DOHH2 (cell line): Measurements from ENCODE around the gene TMCO4.

Experiments
- H3F3A ChIP-seq: fragments of 200-600 bp; sonication (generic), shearing (Covaris generic); 2 replicates; pipeline ENCODE4 v1.6.0; 2016; ENCODE audit warnings: antibody characterized with exemption, mild to moderate bottlenecking; ENCODE audit not compliant: control insufficient read depth, insufficient read depth
- H3K27ac ChIP-seq: fragments of 200-600 bp; sonication (generic); 2 replicates; pipeline ENCODE4 v1.5.1; 2014; ENCODE audit warnings: low read depth, mild to moderate bottlenecking, low read length, moderate library complexity
- H3K27me3 ChIP-seq: fragments of 200-600 bp; sonication (generic); 2 replicates; pipeline ENCODE4 v1.6.1; 2014; ENCODE audit warnings: mild to moderate bottlenecking, low read length, mixed read lengths; ENCODE audit not compliant: control insufficient read depth
- H3K36me3 ChIP-seq: fragments of 200-600 bp; sonication (generic); 2 replicates; pipeline ENCODE4 v1.6.1; 2014; ENCODE audit warnings: mild to moderate bottlenecking, low read length, moderate library complexity, mixed read lengths; ENCODE audit not compliant: control insufficient read depth
- H3K4me1 ChIP-seq: fragments of 200-600 bp; sonication (generic); 2 replicates; pipeline ENCODE4 v1.6.1; 2014; ENCODE audit warnings: mild to moderate bottlenecking, low read length, mixed read lengths; ENCODE audit not compliant: control insufficient read depth
- H3K4me2 ChIP-seq: fragments of 200-600 bp; sonication (generic); 2 replicates; pipeline ENCODE4 v1.6.0; 2014; ENCODE audit warnings: mild to moderate bottlenecking, low read length, moderate library complexity
- H3K4me3 ChIP-seq: fragments of 200-600 bp; sonication (generic); 2 replicates; pipeline ENCODE4 v1.5.1; 2014; ENCODE audit warnings: mild to moderate bottlenecking, low read length, mixed read lengths
- H3K79me2 ChIP-seq: fragments of 200-600 bp; sonication (generic); 2 replicates; pipeline ENCODE4 v1.6.1; 2014; ENCODE audit warnings: mild to moderate bottlenecking, low read length, mixed read lengths; ENCODE audit not compliant: control insufficient read depth
- H3K9me2 ChIP-seq: fragments of 200-600 bp; sonication (generic); replicated peaks from 2 replicates; pipeline ENCODE4 v1.6.1; 2014; ENCODE audit warnings: mild to moderate bottlenecking, low read length, mixed read lengths; ENCODE audit not compliant: control insufficient read depth
- H3K9me3 ChIP-seq: fragments of 200-600 bp; sonication (generic); 2 replicates; pipeline ENCODE4 v1.6.1; 2014; ENCODE audit warnings: antibody characterized with exemption, low read length, mixed read lengths; ENCODE audit not compliant: control insufficient read depth, insufficient read depth
- H4K20me1 ChIP-seq: fragments of 200-600 bp; sonication (generic); 2 replicates; pipeline ENCODE4 v1.6.0; 2014; ENCODE audit warnings: low read depth, mild to moderate bottlenecking, antibody characterized with exemption, low read length, moderate library complexity; ENCODE audit not compliant: control insufficient read depth, insufficient read depth
- EZH2phosphoT487 ChIP-seq: fragments of 200-600 bp; sonication (generic); IDR thresholded peaks from 2 replicates; pipeline ENCODE4 v1.6.1; 2017; ENCODE audit warnings: borderline replicate concordance, mild to moderate bottlenecking, antibody characterized with exemption, low read length, moderate library complexity, mixed read lengths
- TF ChIP-seq, protein P1 (sequence below): fragments of 200-600 bp; sonication (generic); IDR thresholded peaks from one replicate; pipeline ENCODE4 v1.5.1; 2014; ENCODE audit warnings: antibody characterized with exemption, mild to moderate bottlenecking, low read depth, low read length; ENCODE audit not compliant: poor library complexity, severe bottlenecking

TMCO4 gene

DNA sequence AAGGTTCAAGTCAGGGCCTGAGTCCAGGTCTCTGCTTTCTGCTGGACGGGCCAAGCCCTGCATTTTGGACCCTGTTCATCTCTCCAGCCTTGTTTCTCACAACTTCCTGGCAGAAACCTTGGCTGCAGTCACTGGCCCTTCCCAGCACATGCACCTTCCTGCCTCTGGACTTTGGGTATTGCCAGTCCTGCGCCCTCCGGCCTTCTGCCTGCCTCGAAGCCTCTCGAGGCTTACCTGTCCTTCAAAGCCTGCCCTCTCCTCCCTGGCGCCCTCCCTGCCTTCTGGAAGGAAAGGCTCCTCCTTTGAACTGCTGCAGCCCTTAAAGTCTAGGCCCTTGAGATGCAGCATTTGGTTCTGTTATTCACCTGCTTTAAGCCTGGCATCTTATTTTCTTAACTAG lies 82.2 kb downstream of the TMCO4 start:
- Histone ChIP-seq H3K4me3 (no peak overlapping the region), H4K20me1 (no peaks in the 10 kb centered on the region), H3F3A (no peaks in the 10 kb centered on the region), H3K9me2 (no peaks in the 10 kb centered on the region), H3K27me3 (no peaks in the 10 kb centered on the region), H3K36me3 (no peaks in the 10 kb centered on the region), H3K4me1 (no peaks in the 10 kb centered on the region), H3K4me2 (no peak overlapping the region), H3K9me3 (no peaks in the 10 kb centered on the region), H3K79me2 (no peaks in the 10 kb centered on the region), H3K27ac (no peak overlapping the region)
- TF ChIP-seq EZH2phosphoT487 = no peak
- TF ChIP-seq, protein P1, sequence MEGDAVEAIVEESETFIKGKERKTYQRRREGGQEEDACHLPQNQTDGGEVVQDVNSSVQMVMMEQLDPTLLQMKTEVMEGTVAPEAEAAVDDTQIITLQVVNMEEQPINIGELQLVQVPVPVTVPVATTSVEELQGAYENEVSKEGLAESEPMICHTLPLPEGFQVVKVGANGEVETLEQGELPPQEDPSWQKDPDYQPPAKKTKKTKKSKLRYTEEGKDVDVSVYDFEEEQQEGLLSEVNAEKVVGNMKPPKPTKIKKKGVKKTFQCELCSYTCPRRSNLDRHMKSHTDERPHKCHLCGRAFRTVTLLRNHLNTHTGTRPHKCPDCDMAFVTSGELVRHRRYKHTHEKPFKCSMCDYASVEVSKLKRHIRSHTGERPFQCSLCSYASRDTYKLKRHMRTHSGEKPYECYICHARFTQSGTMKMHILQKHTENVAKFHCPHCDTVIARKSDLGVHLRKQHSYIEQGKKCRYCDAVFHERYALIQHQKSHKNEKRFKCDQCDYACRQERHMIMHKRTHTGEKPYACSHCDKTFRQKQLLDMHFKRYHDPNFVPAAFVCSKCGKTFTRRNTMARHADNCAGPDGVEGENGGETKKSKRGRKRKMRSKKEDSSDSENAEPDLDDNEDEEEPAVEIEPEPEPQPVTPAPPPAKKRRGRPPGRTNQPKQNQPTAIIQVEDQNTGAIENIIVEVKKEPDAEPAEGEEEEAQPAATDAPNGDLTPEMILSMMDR = no peak

DNA sequence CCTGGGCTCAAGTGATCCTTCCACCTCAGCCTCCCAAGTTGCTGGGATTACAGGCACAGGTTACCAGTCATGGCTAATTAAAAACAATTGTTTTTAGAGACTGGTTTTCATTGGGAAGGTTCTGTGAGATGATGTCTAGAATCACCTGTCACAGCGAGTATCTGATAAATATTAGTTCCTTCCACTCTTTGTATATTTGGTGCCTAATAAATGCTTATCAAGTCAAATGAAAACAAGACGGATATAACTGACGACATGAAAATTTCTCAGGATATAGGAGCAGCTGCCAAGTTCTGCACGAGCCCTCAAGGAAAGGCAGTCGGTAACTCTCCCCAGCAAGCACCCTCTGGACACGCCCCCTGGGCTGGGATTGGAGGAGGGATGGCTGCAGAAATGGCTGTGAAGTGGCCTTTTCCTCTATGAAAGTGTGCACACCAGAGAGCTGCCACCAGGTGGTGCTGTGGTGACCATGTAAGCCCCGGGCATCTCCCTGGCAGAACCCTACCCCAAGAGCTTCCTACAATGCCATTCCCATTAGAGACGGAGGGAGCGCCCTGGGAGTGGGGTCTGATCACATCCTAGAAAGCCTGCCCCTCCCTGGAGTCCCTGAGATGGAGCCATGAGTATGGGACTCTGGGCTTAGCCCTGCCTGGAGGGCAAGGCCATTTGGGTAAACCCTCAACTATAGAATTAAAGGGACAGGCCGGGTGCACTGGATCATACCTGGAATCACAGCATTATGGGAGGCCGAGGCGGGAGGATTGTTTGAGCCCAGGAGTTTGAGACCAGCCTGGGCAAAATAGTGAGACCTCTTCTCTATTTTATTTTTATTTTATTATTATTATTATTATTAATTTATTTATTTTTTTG lies 84.1 kb downstream of the TMCO4 start:
- Histone ChIP-seq H3K27ac (no peak overlapping the region), H3K9me3 (no peaks in the 10 kb centered on the region), H4K20me1 (no peaks in the 10 kb centered on the region), H3F3A (no peaks in the 10 kb centered on the region), H3K9me2 (no peaks in the 10 kb centered on the region), H3K4me1 (no peaks in the 10 kb centered on the region), H3K4me3 (no peak overlapping the region), H3K27me3 (peaks cover 7% of the 10 kb centered on the region), H3K4me2 (peak overlapping the region; percentile 8), H3K79me2 (no peaks in the 10 kb centered on the region), H3K36me3 (no peaks in the 10 kb centered on the region)
- TF ChIP-seq, protein P1 = peak; percentile 95
- no peak for TF ChIP-seq EZH2phosphoT487

DNA sequence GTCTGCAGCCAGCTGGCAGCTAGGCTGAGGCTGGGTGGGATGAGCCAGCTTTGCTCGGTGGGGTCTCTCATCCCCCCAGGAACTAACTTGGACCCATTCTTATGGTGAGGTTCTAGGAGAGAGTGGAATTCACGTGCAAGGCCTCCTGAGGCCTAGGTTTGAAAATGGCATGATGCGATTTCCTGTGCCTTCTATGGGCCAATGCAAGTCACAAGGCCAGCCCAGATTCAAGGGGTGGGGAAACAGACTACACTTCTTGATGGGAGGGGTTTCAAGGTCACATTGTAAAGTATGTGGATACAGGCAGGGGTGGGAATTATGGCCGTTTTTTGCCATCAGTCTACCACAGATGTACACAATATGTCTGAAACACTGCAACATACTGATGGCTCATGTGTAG lies 86.8 kb downstream of the TMCO4 start:
- no peaks in the 10 kb centered on the region for H3K79me2 ChIP-seq
- no peak for TF ChIP-seq EZH2phosphoT487
- TF ChIP-seq, protein P1 = no peak
- no peaks in the 10 kb centered on the region for H3K9me3 ChIP-seq
- H3K4me2 ChIP-seq = no peak overlapping the region
- H3K36me3 ChIP-seq = no peaks in the 10 kb centered on the region
- H3K4me1 ChIP-seq = no peaks in the 10 kb centered on the region
- H3F3A ChIP-seq = no peaks in the 10 kb centered on the region
- no peak overlapping the region for H3K4me3 ChIP-seq
- no peaks in the 10 kb centered on the region for H4K20me1 ChIP-seq
- H3K27ac ChIP-seq = no peak overlapping the region
- H3K9me2 ChIP-seq = no peaks in the 10 kb centered on the region
- peaks cover 10% of the 10 kb centered on the region for H3K27me3 ChIP-seq
